Erythroblast (primary cell): Measurements from ENCODE around the gene DLG2.

ENCODE experiments used
- GATA1 ChIP-seq: IDR thresholded peaks from 2 replicates; pipeline ENCODE4 v1.6.1; 2011; ENCODE audit warnings: low read depth, mild to moderate bottlenecking, control low read depth, low read length, moderate library complexity
- POLR2A ChIP-seq: IDR thresholded peaks from 2 replicates; pipeline ENCODE4 v1.6.1; 2011; ENCODE audit warnings: mild to moderate bottlenecking, low read length

DNA sequence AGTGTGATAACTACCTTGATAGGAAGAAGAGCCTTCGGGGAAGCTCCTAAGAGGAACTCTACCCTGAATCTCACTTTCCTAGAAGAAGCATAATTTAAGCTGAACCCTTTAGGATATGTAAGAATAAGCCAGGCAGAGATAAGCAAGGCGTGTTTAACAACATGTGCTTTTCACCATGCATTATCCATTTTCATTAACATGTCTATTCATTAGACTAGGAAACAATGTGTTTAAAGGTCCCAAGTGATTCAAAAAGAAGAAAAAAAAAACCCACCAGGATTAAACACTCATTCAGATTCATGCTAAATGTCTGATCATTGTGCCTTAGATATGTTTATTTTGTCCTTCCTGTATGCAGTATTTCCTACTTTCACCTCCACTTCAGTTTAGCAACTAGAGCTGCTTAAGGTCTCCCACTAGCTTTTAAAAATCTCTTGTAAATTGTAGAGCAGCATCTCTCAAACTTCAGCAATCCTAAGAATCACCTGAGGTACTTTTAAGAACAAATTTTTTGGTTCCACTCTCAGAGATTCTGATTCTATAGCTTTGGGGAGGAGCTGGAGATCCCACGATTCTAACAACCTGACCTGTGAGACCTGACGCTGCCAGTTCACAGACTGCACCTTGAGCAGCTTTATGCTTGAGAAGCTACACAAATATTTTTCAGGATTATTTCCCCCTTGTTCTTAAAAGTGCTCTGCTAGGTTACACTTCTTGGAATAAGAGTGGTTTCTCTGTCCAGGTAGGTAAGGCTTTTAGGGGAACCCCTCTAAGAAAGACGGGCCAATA is 1385.6 kb downstream of the DLG2 start:
- TF ChIP-seq POLR2A (no peak), GATA1 (no peak)
